ENCODE measurements around the gene MDFIC. TPM values are rescaled to one million over a fixed set of nuclear protein-coding genes. Genes with fewer than 3 reads are reported as not detected.

MDFIC gene
- total RNA-seq (14.5 and 18.5 TPM in 2 replicates), polyA plus RNA-seq (7.6 and 10.6 TPM in 2 replicates)

GRCh38 chr7:114922026-114922651 lies at the start of gene MDFIC:
MDFIC (plus strand) TSS chr7:114922094; CDS start chr7:114923034, 940 bp downstream.
- H3K27me3 ChIP-seq, result no peaks in the 10 kb centered on the region
- peaks cover 30% of the 10 kb centered on the region for H3K79me2 ChIP-seq
- peak; percentile 75 for DNase-seq (ENCODE audit: low spot score)
- no peaks in the 10 kb centered on the region for H3K36me3 ChIP-seq (replicated peaks; ENCODE audit: insufficient read depth, low read depth)
- peaks cover 5% of the 10 kb centered on the region for H4K20me1 ChIP-seq (ENCODE audit: insufficient read depth, poor library complexity, severe bottlenecking)
- no peak for TF ChIP-seq EZH2 (IDR thresholded peaks at IDR 0.05; ENCODE audit: borderline replicate concordance)
- TF ChIP-seq CTCF (IDR thresholded peaks at IDR 0.05; ENCODE audit: poor library complexity), result no peak
- TF ChIP-seq EZH2phosphoT487 (IDR thresholded peaks at IDR 0.05; ENCODE audit: low read depth, severe bottlenecking, unreplicated experiment), result no peak
- peak within 1 kb of the TSS; percentile 78 for H3K4me3 ChIP-seq
- WGBS (ENCODE audit: low lambda C conversion rate, missing lambda C conversion rate), result under 1% methylated on average over 42 of the region's 55 CpGs
- no peaks in the 10 kb centered on the region for H3K4me1 ChIP-seq (ENCODE audit: insufficient read depth)
- no peaks in the 10 kb centered on the region for H3K9me3 ChIP-seq (ENCODE audit: low read depth)
- no peaks in the 10 kb centered on the region for H3K9me2 ChIP-seq (replicated peaks; ENCODE audit: insufficient read depth)
- H3K27ac ChIP-seq, result peak within 1 kb of the TSS; percentile 78
- peak within 1 kb of the TSS; percentile 75 for H3K4me2 ChIP-seq
- H2AFZ ChIP-seq, result peak within 1 kb of the TSS; percentile 97

- Histone ChIP-seq H3K4me1 (ENCODE audit: insufficient read depth) (no peaks in the 10 kb centered on the region), H3K9me3 (ENCODE audit: low read depth) (no peaks in the 10 kb centered on the region), H3K9me2 (replicated peaks; ENCODE audit: insufficient read depth) (no peaks in the 10 kb centered on the region), H3K27me3 (no peaks in the 10 kb centered on the region), H3K4me2 (no peak overlapping the region), H3K79me2 (no peaks in the 10 kb centered on the region), H3K36me3 (replicated peaks; ENCODE audit: insufficient read depth, low read depth) (no peaks in the 10 kb centered on the region), H4K20me1 (ENCODE audit: insufficient read depth, poor library complexity, severe bottlenecking) (no peaks in the 10 kb centered on the region), H3K27ac (no peak overlapping the region), H2AFZ (no peak overlapping the region), H3K4me3 (no peak overlapping the region)
- DNase-seq (ENCODE audit: low spot score), result no peak
- 60% methylated on average over 1 of the region's 1 CpG for WGBS (ENCODE audit: low lambda C conversion rate, missing lambda C conversion rate)
- TF ChIP-seq EZH2 (IDR thresholded peaks at IDR 0.05; ENCODE audit: borderline replicate concordance) (no peak), EZH2phosphoT487 (IDR thresholded peaks at IDR 0.05; ENCODE audit: low read depth, severe bottlenecking, unreplicated experiment) (no peak), CTCF (IDR thresholded peaks at IDR 0.05; ENCODE audit: poor library complexity) (no peak)
Measured at GRCh38 chr7:114874170-114874569, 47.7 kb upstream of the MDFIC start.

- Histone ChIP-seq H3K4me1 (ENCODE audit: insufficient read depth) (no peaks in the 10 kb centered on the region), H2AFZ (no peak overlapping the region), H3K4me3 (no peak overlapping the region), H4K20me1 (ENCODE audit: insufficient read depth, poor library complexity, severe bottlenecking) (no peaks in the 10 kb centered on the region), H3K27ac (no peak overlapping the region), H3K36me3 (replicated peaks; ENCODE audit: insufficient read depth, low read depth) (no peaks in the 10 kb centered on the region), H3K27me3 (no peaks in the 10 kb centered on the region), H3K79me2 (no peaks in the 10 kb centered on the region), H3K9me3 (ENCODE audit: low read depth) (no peaks in the 10 kb centered on the region), H3K4me2 (peak overlapping the region; percentile 19), H3K9me2 (replicated peaks; ENCODE audit: insufficient read depth) (no peaks in the 10 kb centered on the region)
- DNase-seq (ENCODE audit: low spot score), result no peak
- no peak for TF ChIP-seq EZH2phosphoT487 (IDR thresholded peaks at IDR 0.05; ENCODE audit: low read depth, severe bottlenecking, unreplicated experiment)
- no peak for TF ChIP-seq CTCF (IDR thresholded peaks at IDR 0.05; ENCODE audit: poor library complexity)
- TF ChIP-seq EZH2 (IDR thresholded peaks at IDR 0.05; ENCODE audit: borderline replicate concordance), result no peak
Measured at GRCh38 chr7:114875186-114875585, 46.7 kb upstream of the MDFIC start.

All from hepatocyte (in vitro differentiated cells).